ENCODE data around the gene CLDN5. TPM values are rescaled to one million over a fixed set of nuclear protein-coding genes. Genes with fewer than 3 reads are reported as not detected.
A peak's percentile ranks its signal among the peaks of the same experiment; 100 is the strongest.

Gene CLDN5
- total and polyA plus RNA-seq, 2 donors (not counting 1 experiment from before 2014, with no cell fraction given), result 0.33 TPM; not detected in 1

- H3K79me2 ChIP-seq (ENCODE audit: control insufficient read depth, insufficient read depth, low read length), result peaks cover 45% of the 10 kb centered on the region
- H3K4me2 ChIP-seq (ENCODE audit: extremely low read depth, insufficient read depth, low read length), result peak within 1 kb of the TSS; percentile 99
- H3K4me1 ChIP-seq (ENCODE audit: control insufficient read depth, extremely low read depth, insufficient read depth, low read length), result peaks cover 11% of the 10 kb centered on the region
- peak within 1 kb of the TSS; percentile 86 for H2AFZ ChIP-seq (ENCODE audit: low read length)
- peak within 1 kb of the TSS; percentile 91 for H3K27ac ChIP-seq (ENCODE audit: insufficient read depth, low read length)
- peak within 1 kb of the TSS; percentile 63 for H3K9ac ChIP-seq (ENCODE audit: insufficient read depth, low read length)
- H4K20me1 ChIP-seq (ENCODE audit: control insufficient read depth, extremely low read depth, insufficient read depth, low read length), result no peaks in the 10 kb centered on the region
- TF ChIP-seq EZH2 (IDR thresholded peaks at IDR 0.05; ENCODE audit: low read length, missing control alignments), result no peak
- no peak for TF ChIP-seq CTCF (conservative IDR thresholded peaks at IDR 0.05 in 1 of 2, IDR thresholded peaks at IDR 0.05 in 1 of 2; ENCODE audit: low read depth in 1 of 2, low read length in 2 of 2)
- no peaks in the 10 kb centered on the region for H3K27me3 ChIP-seq (ENCODE audit: control insufficient read depth, insufficient read depth, low read length)
- peak within 1 kb of the TSS; percentile 80 to 98 (median 89) for H3K4me3 ChIP-seq (replicated peaks in 1 of 4; ENCODE audit: control extremely low read depth in 1 of 4, insufficient read depth in 1 of 4, low read depth in 3 of 4, low read length in 4 of 4)
- H3K9me3 ChIP-seq (ENCODE audit: control insufficient read depth, insufficient read depth, low read depth, low read length), result no peaks in the 10 kb centered on the region
- peaks cover 3% of the 10 kb centered on the region for H3K36me3 ChIP-seq (ENCODE audit: control insufficient read depth, insufficient read depth, low read length)
- DNase-seq (ENCODE audit: low read depth in 2 of 2), result peak; percentile 99
Observed at GRCh38 chr22:19479355-19480172, 44.6 kb downstream of the CLDN5 start, which contains the start of gene CDC45. Gene CDC45, plus strand, starts transcription at chr22:19479920. Its CDS starts 49 bp downstream, at chr22:19479969.

- Histone ChIP-seq H3K79me2 (ENCODE audit: control insufficient read depth, insufficient read depth, low read length) (peaks cover 47% of the 10 kb centered on the region), H4K20me1 (ENCODE audit: control insufficient read depth, extremely low read depth, insufficient read depth, low read length) (no peaks in the 10 kb centered on the region), H3K27me3 (ENCODE audit: control insufficient read depth, insufficient read depth, low read length) (no peaks in the 10 kb centered on the region), H3K4me2 (ENCODE audit: extremely low read depth, insufficient read depth, low read length) (peak within 1 kb of the TSS; percentile 99), H3K9ac (ENCODE audit: insufficient read depth, low read length) (peak within 1 kb of the TSS; percentile 63), H3K9me3 (ENCODE audit: control insufficient read depth, insufficient read depth, low read depth, low read length) (no peaks in the 10 kb centered on the region), H3K4me1 (ENCODE audit: control insufficient read depth, extremely low read depth, insufficient read depth, low read length) (peaks cover 11% of the 10 kb centered on the region), H3K4me3 (replicated peaks in 1 of 4; ENCODE audit: control extremely low read depth in 1 of 4, insufficient read depth in 1 of 4, low read depth in 3 of 4, low read length in 4 of 4) (peak within 1 kb of the TSS; percentile 80 to 98 (median 89)), H3K36me3 (ENCODE audit: control insufficient read depth, insufficient read depth, low read length) (no peaks in the 10 kb centered on the region), H2AFZ (ENCODE audit: low read length) (peak within 1 kb of the TSS; percentile 86), H3K27ac (ENCODE audit: insufficient read depth, low read length) (peak within 1 kb of the TSS; percentile 91)
- TF ChIP-seq CTCF (conservative IDR thresholded peaks at IDR 0.05 in 1 of 2, IDR thresholded peaks at IDR 0.05 in 1 of 2; ENCODE audit: low read depth in 1 of 2, low read length in 2 of 2) (no peak), EZH2 (IDR thresholded peaks at IDR 0.05; ENCODE audit: low read length, missing control alignments) (no peak)
- DNase-seq (ENCODE audit: low read depth in 2 of 2), result peak; percentile 80 to 91
Observed at GRCh38 chr22:19478901-19479354, 45.3 kb downstream of the CLDN5 start, which contains the start of gene UFD1. Gene UFD1, minus strand, starts transcription at chr22:19479193. Its CDS starts 108 bp downstream, at chr22:19479085.

Data from fibroblast of lung (primary cell).